NCI-H82 (cell line): ENCODE data around the gene PLCH1.
A peak's percentile ranks its signal among the peaks of the same experiment; 100 is the strongest.

Source experiments
- DNase-seq: peaks from one replicate; lab custom pipeline; 2025; lab: John Stamatoyannopoulos, UW

Gene PLCH1

DNA sequence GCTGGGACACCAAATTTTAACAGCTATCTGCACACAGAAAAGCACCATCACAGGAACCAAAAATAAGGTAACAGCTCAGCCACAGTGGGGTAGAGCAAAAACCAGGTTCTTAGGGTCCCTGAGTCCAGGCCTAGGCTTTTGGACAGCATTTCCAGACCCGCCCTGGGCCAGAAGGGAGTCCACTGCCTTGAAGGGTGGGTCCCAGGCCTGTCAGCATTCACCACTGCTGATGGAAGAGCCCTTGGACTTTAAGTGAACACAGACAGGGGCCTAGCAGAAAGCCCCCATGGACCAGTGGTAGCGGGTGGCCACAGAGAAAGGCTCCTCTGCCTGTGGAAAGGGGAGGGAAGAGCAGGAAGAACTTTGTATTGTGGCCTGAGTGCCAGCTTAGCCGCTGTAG lies 56.4 kb downstream of the PLCH1 start:
- DNase-seq = no peak

DNA sequence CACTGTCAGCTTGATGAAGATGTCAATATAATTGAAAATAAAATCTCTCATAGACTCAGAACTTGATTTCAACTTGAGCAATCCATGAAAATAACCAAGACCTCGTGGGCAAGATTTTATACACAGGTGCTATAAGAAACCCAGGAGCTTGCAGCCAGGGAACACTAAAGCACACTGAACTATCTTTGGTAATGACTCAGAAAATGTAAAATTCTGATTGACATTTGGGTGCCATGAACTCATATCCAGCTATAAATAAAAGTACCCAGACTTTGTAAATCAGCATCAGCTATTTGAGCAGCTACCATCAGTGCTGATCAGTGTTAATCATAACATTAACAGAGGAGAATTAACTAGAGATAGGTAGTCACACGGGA lies 61.5 kb downstream of the PLCH1 start:
- no peak for DNase-seq

DNA sequence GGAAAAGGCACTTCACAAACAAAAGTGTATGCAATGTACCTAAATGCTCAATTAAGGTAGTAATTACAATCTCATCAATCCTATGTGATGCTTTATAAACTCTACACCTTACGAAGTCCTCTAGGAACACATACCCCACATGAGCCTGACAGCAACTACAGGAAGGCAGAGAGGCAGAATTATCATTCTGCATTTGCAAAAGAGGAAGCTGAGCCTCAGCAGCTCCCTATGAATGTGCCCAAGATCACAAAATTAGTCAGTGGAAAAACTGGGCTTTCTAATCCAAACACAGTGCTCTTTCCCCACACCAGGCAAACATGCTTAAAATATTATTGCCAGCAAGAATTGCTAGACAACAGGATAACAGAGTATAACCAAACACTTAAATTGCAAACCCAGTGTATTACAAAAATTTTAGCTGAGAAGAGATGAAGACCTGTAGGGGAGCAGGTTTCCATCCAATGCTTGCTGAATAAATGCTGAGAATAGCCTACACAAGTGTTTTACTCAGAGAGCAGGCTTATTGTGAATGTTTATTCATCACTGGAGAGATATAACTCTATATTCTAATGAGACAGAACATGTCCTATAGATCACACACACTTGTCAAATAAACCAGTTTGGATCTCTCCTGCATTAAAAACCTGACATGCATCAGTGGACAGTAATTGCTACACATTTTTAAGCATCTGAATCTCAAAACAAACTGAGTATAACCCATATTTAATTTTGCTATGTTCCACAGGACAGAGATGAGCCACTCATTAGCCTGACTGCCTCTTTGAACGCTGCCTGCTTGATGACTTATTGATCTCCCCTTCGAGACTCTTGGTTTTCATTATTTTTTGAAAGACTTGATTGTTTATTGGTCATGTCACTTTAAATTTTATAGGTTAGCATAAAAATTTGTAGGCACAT lies 62.2 kb downstream of the PLCH1 start:
- DNase-seq = no peak

DNA sequence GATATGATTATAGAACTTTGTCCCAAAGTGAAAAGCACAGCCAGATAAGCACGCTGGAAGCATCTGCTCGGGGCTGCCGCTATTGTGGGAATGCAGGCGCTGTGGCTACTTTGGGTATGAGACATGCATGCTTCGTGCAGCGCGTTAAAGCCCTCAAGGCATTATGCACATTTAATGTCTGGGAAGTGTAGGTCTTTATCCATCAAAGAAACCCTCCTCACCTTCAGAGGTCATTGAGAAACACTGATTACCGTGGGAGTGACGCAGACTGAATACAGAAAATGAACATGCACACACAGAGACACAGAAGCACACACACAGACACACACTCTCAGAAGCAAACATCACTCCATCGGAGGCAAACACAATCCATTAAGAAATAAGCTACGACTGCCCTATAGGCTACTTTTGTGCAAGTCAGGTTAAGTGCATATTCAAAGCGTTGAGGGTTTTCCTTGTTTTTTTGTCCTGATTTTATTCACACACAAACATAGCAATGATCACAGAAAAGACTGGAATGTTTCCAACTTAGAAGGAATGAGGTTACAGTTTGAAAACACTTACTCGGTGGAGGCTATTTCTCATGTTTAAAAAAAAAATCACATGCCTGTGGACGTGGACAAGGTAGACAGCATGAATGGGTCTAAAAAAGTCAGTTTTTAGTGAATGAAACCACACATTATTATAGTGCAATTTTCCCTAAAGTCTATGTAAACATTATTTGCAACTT lies 68.5 kb downstream of the PLCH1 start:
- DNase-seq = peak; percentile 42

DNA sequence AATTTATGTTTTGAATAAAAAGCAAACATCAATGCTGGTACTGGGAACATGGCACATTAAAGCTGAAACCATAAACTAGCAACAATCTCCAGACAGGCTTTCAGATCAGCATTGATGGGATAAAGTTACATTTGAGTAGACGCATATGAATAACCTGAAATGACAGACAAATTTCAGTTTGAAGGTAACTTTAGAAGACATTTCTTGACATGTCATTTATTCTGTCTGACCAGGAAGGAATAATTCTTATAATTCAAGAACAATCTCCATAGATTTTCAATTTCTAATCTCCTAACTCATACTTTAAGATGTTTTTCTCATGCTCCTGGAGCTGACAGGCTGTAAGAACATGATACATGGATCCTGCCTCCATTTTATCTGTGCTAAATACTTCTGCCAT lies 69.8 kb downstream of the PLCH1 start:
- no peak for DNase-seq

DNA sequence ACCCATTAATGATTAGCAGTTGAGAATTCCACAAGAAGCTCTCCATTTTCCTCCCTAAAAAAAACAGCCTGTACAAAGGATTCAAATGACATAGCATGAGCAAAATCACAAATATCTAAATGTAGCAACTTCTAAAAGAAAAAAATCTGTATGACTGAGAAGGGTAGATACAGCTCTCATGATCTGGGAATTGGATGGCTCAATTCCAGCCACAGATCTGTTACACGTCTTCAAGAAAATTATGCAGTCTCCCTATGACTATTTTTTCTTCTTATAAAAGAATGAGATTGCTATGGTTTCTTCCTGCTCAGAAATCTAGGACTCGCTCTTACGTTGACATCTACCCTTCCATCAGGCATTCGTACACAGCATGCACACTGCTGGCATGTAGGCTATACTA lies 71.5 kb downstream of the PLCH1 start:
- no peak for DNase-seq

DNA sequence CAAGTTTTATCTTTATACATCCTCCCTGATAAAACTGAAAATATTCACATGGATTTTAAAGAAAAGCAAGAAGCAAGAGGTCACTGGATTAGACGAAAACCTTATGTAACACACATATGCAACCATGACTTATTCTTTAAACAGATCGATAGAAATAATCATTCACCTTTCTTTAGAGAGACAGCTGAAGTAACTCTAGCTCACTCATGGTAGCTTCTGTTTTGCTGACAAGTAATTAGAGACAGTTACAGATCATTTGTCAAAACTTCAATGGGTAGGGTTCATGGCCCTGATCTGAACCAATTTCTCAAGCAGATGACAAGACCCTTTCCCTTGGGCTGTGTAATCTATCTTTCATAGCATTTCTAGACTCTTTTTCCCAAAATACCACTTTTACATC lies 74.5 kb downstream of the PLCH1 start:
- no peak for DNase-seq

DNA sequence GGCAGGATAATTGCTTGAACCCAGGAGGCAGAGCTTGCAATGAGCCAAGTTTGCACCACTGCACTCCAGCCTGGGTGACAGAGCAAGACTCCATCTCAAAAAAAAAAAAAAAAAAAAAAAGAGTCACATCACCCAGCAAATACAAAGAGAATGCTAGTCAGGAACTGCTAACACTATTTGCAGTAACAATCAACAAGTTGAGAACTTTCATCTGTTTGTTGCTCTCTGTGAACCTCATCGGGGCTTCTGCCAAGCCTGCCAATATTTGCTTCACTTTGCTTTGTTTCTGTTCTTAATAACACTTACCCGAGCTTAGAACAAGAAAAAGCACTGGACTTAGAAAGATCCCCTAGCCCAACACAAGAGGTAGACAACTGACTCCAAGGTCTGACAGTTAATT lies 76.9 kb downstream of the PLCH1 start:
- no peak for DNase-seq

DNA sequence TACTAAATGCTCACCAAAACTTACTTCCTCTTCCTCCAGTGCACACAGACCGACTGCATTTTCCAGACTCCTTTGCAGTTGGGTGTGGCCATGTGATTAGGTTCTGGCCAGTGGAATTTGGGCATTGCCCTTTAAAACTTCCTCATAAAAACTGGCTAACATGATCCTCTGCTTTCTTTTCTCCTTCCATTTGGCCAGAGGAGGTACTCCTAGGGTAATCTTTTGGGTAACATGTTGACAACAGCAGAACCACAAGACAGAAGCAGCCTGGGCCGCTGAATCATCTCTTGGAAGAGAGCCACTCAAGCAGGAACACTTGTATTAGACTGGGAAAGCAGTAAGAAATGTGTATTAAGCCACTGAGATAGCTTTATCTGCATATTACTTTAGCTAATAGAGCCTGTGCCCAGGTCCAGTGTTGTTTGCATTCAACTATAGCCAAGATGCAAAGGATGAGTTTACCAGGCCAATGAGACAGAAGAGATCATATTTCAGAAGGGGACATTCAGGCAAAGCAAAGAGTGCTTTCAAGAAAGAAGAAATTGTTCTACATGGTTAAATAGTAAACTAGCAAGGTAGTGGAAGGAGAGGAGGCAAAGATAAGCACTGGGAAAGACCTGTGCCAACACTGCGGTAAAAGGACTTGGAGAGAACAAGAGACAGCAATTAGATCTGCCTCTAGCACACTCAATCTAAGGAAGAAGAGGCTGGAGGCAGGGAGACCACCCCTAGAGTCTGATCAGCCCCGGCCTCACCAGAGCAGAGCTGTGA lies 79.8 kb downstream of the PLCH1 start:
- no peak for DNase-seq

DNA sequence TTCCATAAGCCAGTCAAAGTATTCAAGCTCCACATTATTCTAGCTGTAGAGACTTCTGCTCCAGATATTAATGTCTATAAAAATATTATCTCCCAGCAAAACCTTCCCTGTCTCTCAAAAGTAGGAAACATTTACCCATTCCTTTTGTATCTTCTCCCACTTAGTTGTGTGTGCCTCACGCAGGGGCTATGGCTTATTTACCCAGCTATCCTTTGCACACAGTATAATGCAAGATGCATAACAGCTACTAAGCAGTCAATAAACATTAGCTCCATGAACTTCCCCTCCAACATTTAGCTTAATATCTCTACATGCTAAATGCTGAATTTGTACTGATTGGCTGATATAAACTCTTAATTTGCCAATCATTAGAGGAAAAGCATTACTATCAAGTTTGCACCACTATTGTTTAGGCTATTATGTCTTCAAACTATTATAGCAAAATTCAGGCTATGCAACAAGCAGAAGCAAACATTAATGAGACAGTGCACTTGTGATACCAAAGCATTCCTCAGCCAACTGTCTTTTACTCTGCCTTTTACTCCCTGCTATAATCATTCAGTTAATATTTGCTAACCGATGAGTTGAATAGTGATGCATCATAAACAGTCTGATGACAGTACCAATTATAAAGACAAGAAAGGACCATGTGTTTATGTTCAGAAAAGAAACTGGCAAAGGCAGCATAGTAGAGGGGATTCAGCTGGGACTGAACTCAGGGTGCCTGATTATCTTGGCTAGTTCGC lies 81.2 kb downstream of the PLCH1 start:
- DNase-seq = no peak

DNA sequence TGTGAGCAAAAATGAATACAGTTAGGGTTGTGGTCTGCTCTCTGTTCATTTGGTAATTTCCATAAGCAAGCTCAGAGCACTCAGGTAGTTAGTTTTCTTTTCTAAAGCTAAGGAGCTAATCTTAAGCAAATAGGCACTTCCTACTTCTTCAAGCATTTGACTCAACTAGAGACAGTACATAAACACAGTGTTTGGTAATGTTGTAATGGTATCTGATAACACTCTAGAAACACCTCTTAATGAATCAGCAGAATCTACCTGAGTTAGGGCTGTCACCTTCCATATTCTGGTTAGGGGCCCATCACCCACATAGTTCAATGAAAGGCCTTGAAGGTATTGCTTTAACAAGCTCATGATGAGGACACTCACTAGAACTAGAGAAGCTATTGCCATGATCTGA lies 83.1 kb downstream of the PLCH1 start:
- no peak for DNase-seq

DNA sequence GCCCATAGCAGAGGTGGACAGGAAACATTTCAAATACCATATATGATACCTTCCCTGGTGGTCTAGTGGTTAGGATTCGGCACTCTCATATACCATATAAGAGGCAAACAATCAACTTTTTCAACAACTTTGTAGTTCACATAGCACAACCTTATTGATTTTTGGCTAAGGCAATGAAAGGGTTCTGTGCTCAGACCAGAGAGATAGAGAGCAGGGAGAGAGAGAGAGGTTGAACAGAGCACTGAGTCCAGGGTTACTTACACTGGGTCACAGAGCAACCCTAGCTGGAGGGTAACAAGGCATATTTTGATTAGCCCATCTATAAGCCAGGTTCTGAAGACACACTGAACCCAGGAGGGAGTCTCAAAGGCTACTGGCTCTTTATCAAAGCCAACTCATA lies 83.8 kb downstream of the PLCH1 start:
- no peak for DNase-seq

DNA sequence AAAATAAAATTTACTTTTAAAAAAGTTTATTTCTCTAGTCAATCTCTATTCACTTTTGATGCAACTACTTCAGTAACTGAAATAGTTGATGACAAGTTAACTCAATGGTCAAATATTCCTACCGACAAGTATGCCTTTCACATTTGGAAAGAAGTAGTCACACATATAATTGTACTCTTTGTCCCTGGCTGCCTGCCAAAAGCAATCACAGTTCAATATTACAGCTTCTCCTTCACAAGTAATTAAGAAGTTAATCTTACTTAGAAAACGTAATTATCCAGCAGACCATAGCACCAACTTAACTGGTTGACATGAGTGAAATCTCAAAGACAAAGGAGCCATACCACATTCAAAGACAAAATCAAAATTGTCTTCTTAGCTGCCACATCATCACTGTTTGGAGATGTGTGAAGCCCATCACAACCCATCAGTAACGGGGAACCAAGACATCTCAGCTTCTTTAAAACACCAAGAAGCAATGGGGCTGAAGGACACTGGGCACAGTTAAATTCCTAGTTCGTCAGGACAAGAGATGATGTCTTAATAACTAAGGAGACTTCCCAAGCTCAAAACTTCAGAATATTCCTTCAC lies 86.1 kb downstream of the PLCH1 start:
- DNase-seq = peak; percentile 44

DNA sequence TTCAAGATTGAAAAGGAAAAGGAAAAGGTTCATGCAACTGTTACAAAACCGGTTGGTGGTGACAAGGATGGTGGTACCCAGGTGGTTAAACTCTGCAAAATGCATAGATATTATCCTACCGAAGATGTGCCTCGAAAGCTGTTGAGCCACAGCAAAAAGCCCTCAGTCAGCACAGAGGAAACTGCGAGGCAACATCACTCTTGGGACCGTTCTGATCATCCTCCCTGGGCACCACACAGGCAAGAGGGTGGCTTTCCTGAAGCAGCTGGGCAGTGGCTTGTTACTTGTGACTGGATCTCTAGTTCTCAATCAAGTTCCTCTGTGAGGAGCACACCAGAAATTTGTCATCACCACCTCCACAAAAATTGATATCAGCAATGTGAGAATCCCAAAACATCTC lies 86.9 kb downstream of the PLCH1 start:
- no peak for DNase-seq

DNA sequence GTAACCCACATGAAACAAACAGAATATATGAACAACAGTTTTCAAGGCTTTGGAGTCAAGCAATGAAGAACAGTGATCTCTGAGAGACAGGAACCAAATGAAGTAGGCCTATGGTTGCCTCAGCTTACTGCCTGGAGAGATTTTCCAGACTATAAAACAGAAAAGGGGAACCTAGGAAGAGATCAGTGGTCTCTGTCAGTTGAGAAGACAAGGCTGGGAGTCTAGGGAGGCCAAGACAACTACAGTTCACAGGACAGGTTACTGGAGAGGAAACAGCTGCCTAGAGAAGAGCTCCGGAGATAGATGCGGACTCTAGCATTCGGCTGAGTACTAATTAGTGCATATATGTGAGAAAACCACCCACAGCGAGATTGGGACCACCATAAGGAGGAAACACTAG lies 87.7 kb downstream of the PLCH1 start:
- DNase-seq = no peak

DNA sequence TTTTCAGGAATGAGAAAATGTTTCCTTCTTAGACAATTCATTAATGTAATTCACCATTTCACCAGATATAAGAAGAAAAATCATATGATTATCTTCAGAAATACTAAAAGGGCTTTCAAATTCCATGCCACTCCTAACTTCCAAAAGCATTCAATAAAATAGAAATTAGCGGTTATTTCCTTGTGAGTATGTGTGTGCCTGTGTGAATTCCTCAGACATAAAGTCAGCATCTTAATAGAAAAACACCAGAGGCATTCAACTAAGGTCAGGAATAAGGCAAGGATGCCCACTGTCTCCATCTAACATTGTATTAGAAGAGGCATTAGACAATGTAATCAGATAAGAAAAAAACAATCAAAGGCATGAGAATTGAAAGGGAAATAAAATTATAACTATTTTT lies 88.4 kb downstream of the PLCH1 start:
- DNase-seq = no peak

DNA sequence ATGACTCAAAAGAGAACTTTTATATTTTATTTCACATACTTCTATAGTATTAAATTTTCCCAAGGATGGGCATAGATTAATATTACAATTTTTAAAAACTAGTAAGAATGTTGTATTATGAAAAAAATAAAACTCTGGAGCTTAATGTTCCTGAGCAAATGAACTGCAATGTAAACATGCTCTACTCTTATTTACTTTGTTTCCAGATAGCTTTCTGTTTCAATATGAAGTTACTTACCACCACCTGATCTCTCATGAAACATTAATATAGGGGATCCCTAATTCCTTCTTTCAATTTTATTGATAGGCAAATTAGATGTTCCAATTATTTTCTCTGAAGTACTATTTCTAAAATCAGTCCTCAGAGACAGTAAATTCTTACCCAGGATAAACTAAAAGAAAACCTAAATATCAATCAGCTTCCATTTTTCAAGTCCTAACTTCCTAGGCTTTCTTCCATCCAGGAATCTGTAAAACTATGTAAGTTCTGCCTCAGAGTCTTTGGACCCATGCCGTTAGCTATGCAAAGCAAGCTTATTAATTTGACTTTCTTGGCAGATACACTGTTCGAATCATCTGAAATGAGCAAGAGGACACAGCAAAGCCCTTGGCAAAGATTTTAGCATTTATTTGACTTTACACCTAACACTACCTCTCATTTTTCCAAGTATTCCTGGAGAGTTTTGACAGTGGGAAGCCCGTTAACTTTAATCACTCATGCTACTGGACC lies 93.2 kb downstream of the PLCH1 start:
- DNase-seq = no peak

DNA sequence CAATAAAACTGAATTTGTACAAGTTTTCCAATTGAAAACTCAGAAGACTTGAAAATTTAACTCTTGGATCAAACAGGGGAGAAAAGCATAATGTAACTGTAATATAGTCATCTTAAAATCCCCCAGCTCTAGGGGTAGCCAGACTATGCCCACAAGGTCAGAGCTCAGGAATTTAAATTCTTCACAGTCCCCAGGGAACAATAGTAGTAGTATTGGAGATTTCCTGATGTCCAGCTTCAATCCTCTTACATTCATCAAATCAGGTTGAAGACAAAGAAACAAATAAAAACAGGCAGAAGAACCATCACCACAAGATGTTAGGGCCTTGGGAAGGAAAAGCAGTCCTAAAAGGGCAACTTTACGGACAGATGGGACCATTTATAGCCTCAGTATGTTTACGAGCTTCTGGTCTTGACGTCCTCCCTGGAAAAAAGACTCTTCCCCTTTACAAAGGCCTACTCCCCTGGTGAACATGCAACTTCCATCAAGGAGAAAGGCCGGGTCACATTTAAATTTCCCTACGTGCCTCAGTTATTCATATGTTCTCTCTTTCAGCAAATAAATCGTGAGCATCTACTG lies 96.8 kb downstream of the PLCH1 start:
- no peak for DNase-seq

DNA sequence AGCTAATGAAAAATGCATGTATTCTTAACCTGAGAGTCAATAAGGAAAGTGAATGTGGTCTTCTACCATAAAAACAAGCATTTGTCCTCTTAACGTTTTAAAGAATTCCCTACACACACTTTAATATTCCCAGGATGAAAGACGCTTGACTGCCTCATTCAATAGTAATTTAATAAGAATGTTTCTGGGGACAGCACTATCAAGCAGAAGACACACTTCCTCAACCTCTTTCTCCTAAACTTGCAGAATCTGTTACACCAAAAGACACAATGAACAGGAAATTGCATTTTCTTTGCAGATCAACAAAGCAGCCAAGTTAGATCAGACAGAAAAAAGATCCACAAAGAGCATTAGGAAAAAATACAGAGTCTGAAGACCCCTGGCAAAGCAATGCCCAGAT lies 97.7 kb downstream of the PLCH1 start:
- DNase-seq = no peak

DNA sequence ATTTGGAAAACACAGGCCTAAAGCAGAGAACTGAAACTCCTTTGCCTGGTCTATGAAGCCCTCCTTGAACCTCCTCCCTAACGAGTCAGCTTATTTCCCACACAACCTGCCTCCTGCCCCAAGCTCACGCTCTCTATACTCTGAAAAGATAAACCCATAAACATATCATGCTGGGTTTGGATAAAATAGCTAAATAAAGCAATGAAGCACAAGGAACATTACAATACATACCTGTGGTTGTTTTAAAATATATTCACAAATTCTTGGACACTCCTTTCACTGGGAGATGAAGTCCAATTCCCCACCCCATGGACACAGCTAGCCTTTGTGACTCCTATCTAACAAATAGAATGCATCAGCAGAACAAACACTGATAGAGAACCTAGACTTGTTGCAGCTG lies 98.2 kb downstream of the PLCH1 start:
- DNase-seq = no peak

DNA sequence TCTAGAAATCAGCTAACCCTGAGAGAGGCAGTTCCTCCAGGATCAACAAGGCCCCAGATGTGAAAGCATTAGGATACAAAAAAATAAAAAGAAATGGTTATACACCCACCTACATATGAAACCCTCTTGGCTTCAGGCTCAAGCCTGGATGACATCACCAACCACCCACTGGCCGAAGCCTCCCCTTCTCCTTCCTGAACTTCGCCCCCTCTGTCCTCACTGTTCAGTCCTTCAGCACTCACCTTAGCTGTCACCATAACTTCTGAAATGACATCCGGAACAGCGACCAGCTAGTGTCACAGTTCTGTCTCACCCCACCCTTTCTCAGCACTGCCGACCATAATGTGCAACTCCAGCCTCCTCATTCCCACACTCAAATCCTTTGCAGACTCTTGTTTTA lies 98.7 kb downstream of the PLCH1 start:
- no peak for DNase-seq
